Adrenal gland (tissue), 5 donors: ENCODE data around the gene IFT52.

Source experiments
- CTCF ChIP-seq, 6 experiments: fragments of 450-650 bp in 4 of 6; fragments of 200-600 bp in 2 of 6; sonication (generic) in 1 of 6; IDR thresholded peaks; 1 replicate in 5 of 6; 2 replicates in 1 of 6; pipeline versions ENCODE4 v1.5.1 to v1.8.0; 2016 to 2021; ENCODE audit warnings: antibody characterized with exemption in 6 of 6, mild to moderate bottlenecking in 2 of 6, moderate library complexity in 1 of 6
- POLR2A ChIP-seq, 2 donors: fragments of 450-650 bp; IDR thresholded peaks; one replicate each; pipeline ENCODE4 v1.6.1; 2017; ENCODE audit warnings: antibody characterized with exemption in 2 of 2, mild to moderate bottlenecking in 2 of 2, moderate library complexity in 1 of 2
- donor health status: DM: no; HTN: no; CAD: no.

GRCh38 chr20:43670423-43670822 is 79.7 kb downstream of the IFT52 start:
- TF ChIP-seq CTCF (IDR thresholded peaks at IDR 0.05) = no peak
- TF ChIP-seq POLR2A (IDR thresholded peaks at IDR 0.05) = no peak
